Mammary epithelial cell (primary cell): ENCODE measurements around the gene ELMO1.

Experiments
- EZH2 ChIP-seq: IDR thresholded peaks from 2 replicates; pipeline ENCODE4 v1.6.1; 2012; ENCODE audit warnings: low read length, inconsistent platforms, borderline replicate concordance
- TF ChIP-seq, protein P1 (sequence below), 2 donors: IDR thresholded peaks in 1 of 2; conservative IDR thresholded peaks in 1 of 2; 2 replicates each; pipeline ENCODE4 v1.5.1; 2011 to 2012; ENCODE audit warnings: inconsistent platforms in 2 of 2, low read length in 2 of 2, mild to moderate bottlenecking in 2 of 2, control low read depth in 1 of 2, low read depth in 1 of 2; ENCODE audit not compliant: insufficient read depth in 1 of 2; ENCODE audit errors: extremely low read depth in 1 of 2

- no peak for TF ChIP-seq EZH2
- TF ChIP-seq, protein P1, sequence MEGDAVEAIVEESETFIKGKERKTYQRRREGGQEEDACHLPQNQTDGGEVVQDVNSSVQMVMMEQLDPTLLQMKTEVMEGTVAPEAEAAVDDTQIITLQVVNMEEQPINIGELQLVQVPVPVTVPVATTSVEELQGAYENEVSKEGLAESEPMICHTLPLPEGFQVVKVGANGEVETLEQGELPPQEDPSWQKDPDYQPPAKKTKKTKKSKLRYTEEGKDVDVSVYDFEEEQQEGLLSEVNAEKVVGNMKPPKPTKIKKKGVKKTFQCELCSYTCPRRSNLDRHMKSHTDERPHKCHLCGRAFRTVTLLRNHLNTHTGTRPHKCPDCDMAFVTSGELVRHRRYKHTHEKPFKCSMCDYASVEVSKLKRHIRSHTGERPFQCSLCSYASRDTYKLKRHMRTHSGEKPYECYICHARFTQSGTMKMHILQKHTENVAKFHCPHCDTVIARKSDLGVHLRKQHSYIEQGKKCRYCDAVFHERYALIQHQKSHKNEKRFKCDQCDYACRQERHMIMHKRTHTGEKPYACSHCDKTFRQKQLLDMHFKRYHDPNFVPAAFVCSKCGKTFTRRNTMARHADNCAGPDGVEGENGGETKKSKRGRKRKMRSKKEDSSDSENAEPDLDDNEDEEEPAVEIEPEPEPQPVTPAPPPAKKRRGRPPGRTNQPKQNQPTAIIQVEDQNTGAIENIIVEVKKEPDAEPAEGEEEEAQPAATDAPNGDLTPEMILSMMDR (conservative IDR thresholded peaks at IDR 0.05 in 1 of 2, IDR thresholded peaks at IDR 0.05 in 1 of 2; ENCODE audit: extremely low read depth in 1 of 2, insufficient read depth in 1 of 2, low read depth in 1 of 2, low read length in 2 of 2) = no peak
Observed at GRCh38 chr7:37009125-37009675, 439.5 kb downstream of the ELMO1 start.
